Breast epithelium (tissue), 4 donors: Measurements from ENCODE around the gene STX5. TPM values are rescaled to one million over a fixed set of nuclear protein-coding genes. Genes with fewer than 3 reads are reported as not detected.

Experiments
- DNase-seq, 2 donors: peaks; one replicate each; pipeline ENCODE4 v3.0.0-alpha.2; 2019; ENCODE audit warnings: low spot score in 2 of 2
- H3K27ac ChIP-seq, 2 donors: fragments of 200-600 bp; sonication (generic) in 1 of 2; one replicate each; pipeline ENCODE4 v1.5.1; 2016 to 2019; ENCODE audit warnings: mild to moderate bottlenecking in 1 of 2
- H3K27me3 ChIP-seq, 2 donors: fragments of 200-600 bp; sonication (generic) in 1 of 2; one replicate each; pipeline versions ENCODE4 v1.5.1 to v1.6.0; 2017 to 2019; ENCODE audit warnings: control low read depth in 1 of 2, mild to moderate bottlenecking in 1 of 2
- H3K36me3 ChIP-seq: fragments of 200-600 bp; one replicate; pipeline ENCODE4 v1.5.1; 2019
- H3K4me1 ChIP-seq, 2 donors: fragments of 200-600 bp; sonication (generic); one replicate each; pipeline ENCODE4 v1.5.1; 2016 to 2019; ENCODE audit warnings: control low read depth in 1 of 2
- H3K4me3 ChIP-seq, 3 donors: fragments of 200-600 bp; sonication (generic); 1 replicate in 2 of 3; 2 replicates in 1 of 3; pipeline ENCODE4 v1.5.1; 2016 to 2019; ENCODE audit warnings: mild to moderate bottlenecking in 3 of 3, moderate library complexity in 2 of 3
- H3K9me3 ChIP-seq, 2 donors: fragments of 200-600 bp; sonication (generic) in 1 of 2; one replicate each; pipeline ENCODE4 v1.5.1; 2016 to 2019; ENCODE audit warnings: control low read depth in 1 of 2
- CTCF ChIP-seq, 3 donors: fragments of 450-650 bp; IDR thresholded peaks; one replicate each; pipeline ENCODE4 v1.5.1; 2016 to 2017; ENCODE audit warnings: antibody characterized with exemption in 3 of 3, mild to moderate bottlenecking in 3 of 3, moderate library complexity in 3 of 3
- POLR2A ChIP-seq: fragments of 450-650 bp; IDR thresholded peaks from one replicate; pipeline ENCODE4 v1.6.1; 2016; ENCODE audit warnings: antibody characterized with exemption, mild to moderate bottlenecking, moderate library complexity
- POLR2AphosphoS5 ChIP-seq, 3 donors: sonication (generic); formaldehyde crosslinking; IDR thresholded peaks; one replicate each; pipeline ENCODE4 v1.6.1; 2017; ENCODE audit warnings: antibody characterized with exemption in 3 of 3
- intact Hi-C: fragments of 100-400 bp; cut with DNase I; formaldehyde crosslinking; loops from one replicate; pipeline ENCODE4 v1.15.1; 2023; ENCODE audit warnings: low total_unique reads
- total RNA-seq, 3 donors: library from RNA; depleted of rRNA; stranded (reverse); fragments of >200 nt; gene quantifications; one replicate each; pipeline ENCODE4 v1.1.0, GENCODE V29; 2016

Gene STX5
- total RNA-seq, 3 donors from 2014 or later, result 30.8 to 42.3 (median 34.2) TPM

GRCh38 chr11:62855571-62856332 is 23.9 kb upstream of the STX5 start:
- no peaks in the 10 kb centered on the region for H3K36me3 ChIP-seq
- peak; percentile 95 to 97 for DNase-seq
- H3K27ac ChIP-seq, result peak overlapping the region; percentile 74 to 80
- intact Hi-C loops, result no loop called here
- TF ChIP-seq CTCF (IDR thresholded peaks at IDR 0.05) (no peak), POLR2AphosphoS5 (IDR thresholded peaks at IDR 0.05) (peak; percentile 95 to 99 (median 97)), POLR2A (peak; percentile 97)
- H3K4me1 ChIP-seq, result peaks cover 0 to 14% of the 10 kb centered on the region in 2 donors
- peak overlapping the region; percentile 76 to 92 (median 84) for H3K4me3 ChIP-seq
- H3K9me3 ChIP-seq, result no peaks in the 10 kb centered on the region
- H3K27me3 ChIP-seq, result no peaks in the 10 kb centered on the region

GRCh38 chr11:62854825-62855570 is 23.1 kb upstream of the STX5 start:
- no peaks in the 10 kb centered on the region for H3K36me3 ChIP-seq
- TF ChIP-seq CTCF (IDR thresholded peaks at IDR 0.05) (no peak), POLR2AphosphoS5 (IDR thresholded peaks at IDR 0.05) (no peak), POLR2A (no peak)
- no peak for DNase-seq
- peak overlapping the region; percentile 76 to 92 (median 84) for H3K4me3 ChIP-seq
- H3K27ac ChIP-seq, result peak overlapping the region; percentile 73 to 80
- H3K27me3 ChIP-seq, result no peaks in the 10 kb centered on the region
- no peaks in the 10 kb centered on the region for H3K9me3 ChIP-seq
- intact Hi-C loops, result no loop called here
- peaks cover 0 to 14% of the 10 kb centered on the region in 2 donors for H3K4me1 ChIP-seq

GRCh38 chr11:62854013-62854824 is 22.4 kb upstream of the STX5 start:
- H3K27me3 ChIP-seq, result no peaks in the 10 kb centered on the region
- DNase-seq, result no peak
- no peaks in the 10 kb centered on the region for H3K9me3 ChIP-seq
- intact Hi-C loops, result no loop called here
- H3K4me1 ChIP-seq, result peaks cover 0 to 14% of the 10 kb centered on the region in 2 donors
- TF ChIP-seq POLR2AphosphoS5 (IDR thresholded peaks at IDR 0.05), result no peak
- no peak for TF ChIP-seq CTCF (IDR thresholded peaks at IDR 0.05)
- TF ChIP-seq POLR2A, result no peak
- peak overlapping the region; percentile 13 to 80 for H3K27ac ChIP-seq
- no peaks in the 10 kb centered on the region for H3K36me3 ChIP-seq
- peak overlapping the region; percentile 76 to 92 (median 84) for H3K4me3 ChIP-seq

- Histone ChIP-seq H3K4me3 (peak overlapping the region in 2 of 3 donors; percentile 84 to 92), H3K4me1 (peaks cover 0 to 14% of the 10 kb centered on the region in 2 donors), H3K27ac (peak overlapping the region; percentile 13 to 80), H3K36me3 (no peaks in the 10 kb centered on the region), H3K27me3 (no peaks in the 10 kb centered on the region), H3K9me3 (no peaks in the 10 kb centered on the region)
- intact Hi-C loops, result no loop called here
- no peak for DNase-seq
- no peak for TF ChIP-seq POLR2A
- no peak for TF ChIP-seq CTCF (IDR thresholded peaks at IDR 0.05)
- TF ChIP-seq POLR2AphosphoS5 (IDR thresholded peaks at IDR 0.05), result no peak
These were observed 21.6 kb upstream of the STX5 start for GRCh38 chr11:62853279-62853965.
